Activated CD4-positive, CD25-positive, alpha-beta regulatory T cell treated with anti-CD3 and anti-CD28 coated beads, Interleukin-2, amount 50 U/mL, for 24 hours (primary cell): ENCODE measurements around the gene MTA1.

Experiments
- ATAC-seq, 2 donors: fragments of 150-1000 bp; cut with Tn5 transposase; one replicate each; pipeline ENCODE4 v1.10.0; 2021; ENCODE audit warnings: mild to moderate bottlenecking in 1 of 2, moderate library complexity in 1 of 2

MTA1 gene

DNA sequence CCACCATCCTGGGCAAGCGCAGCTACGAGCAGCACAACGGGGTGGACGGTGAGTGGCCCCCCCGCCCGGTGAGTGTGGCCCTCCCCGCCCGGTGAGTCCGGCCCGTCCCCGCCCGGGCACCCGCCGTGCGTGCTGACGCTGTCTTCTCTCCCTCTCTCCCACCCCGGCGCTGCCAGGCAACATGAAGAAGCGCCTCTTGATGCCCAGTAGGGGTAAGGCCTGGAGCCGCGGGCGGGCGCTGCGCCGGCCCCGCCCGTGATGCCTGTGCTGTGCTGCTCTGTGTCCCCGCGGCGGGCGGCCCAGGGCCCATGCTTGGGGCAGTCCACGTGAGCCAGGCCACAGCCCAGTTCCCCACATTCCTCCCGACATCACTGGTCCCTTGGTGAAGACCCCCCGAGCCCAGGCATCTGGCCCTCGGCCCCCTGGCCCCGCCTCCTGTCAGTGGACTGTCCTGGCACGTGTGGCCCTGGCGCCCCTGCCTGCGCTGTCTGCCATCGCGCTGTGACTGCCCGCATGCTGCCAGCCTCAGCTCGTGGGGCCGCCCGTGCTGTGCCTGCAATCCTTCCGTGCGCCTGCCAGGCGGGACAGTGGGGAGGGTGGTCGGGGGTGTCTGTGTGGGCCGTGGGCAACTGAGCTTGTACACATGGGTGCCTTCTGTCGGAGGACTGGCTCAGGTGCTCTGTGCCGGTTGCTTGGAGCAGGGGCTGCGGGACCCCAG, 47.1 kb downstream of the MTA1 start:
- no peak for ATAC-seq

DNA sequence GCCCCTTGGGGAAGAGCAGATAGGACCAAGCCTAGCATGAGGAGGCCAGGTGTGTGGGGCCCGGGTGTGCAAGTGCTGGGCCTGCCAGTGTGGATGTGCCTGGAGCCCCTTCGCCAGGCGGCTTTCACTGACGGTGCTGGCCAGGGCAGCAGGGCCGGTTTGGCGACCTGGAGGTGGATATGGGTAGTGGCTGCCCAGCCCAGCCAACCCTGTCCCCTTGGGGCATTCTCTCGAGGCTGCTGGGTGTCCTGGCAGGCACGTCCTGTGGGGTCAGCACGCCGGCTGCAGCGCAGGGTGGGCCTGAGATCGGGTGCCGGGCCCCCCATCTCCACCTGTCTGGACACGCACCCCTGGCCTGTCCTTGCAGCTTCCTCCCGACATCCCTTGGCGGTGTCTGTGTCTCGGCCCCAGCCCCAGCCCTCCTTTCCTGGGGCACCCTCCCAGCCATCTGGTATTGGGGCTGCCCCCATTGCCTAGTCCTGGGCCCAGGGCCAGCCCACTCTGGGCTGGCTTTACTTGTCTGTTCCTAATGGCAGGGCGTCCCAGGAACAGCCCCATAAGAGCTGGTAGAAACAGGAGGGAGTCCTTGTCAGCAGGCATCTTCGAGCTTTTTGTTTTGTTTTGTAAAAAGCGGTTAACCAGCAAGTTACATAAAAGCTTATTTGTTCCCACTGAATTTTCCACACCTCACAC, 47.8 kb downstream of the MTA1 start:
- no peak for ATAC-seq

DNA sequence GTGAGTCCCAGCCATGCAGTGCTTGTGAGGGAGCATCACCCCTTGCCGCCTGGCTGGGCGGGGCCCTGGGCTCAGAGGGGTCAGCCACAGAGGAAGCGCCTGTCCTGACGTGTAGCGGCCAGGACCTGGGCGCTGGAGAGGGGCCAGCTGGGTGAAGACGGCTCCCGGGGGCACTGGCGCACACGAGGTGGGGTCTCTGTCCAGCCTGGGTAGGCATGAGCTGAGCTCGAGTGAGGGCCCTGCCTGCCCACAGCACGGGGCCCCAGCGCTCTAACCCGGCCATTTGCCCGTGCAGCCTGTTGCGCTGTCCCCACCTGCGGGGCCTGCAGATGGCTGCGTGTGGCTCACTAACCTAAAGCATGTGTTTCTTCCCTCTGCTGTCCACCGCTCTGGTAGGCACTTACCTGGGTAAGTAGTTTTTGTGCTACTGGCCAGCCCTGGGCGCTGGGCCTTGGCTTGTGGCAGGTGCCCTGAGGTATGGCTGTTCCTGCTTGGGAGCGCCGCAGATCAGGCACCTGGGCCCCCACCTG, 48.4 kb downstream of the MTA1 start:
- no peak for ATAC-seq

DNA sequence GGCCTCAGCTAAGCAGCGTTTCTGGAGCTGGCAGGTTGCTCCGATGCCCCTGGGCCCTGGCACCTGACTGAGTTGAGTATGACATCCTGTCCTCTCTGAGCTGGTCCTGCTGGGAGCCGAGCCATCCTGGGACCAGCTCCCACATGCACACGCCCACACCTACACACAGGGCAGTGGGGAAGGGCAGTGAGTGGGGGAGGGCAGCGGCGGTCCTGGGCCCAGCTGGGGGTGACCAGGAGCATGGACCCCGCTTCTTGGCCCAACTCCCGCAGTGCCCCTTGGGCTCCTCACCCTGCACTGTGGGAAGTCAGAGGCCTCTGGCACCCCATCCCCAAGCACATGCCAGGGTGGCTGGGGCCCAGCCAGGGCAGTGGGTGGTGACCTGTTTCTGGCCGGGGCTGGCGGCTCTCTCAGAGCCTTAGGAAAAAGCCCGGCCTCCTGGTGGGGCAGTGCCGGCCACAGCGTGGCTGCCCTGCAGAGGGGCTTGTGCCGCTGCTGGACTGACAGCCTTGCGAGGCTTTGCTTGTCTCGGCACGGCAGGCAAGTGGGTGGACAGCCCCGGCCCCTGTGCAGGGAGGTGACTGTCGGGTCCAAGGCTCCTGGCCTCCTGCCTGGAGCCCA, 49.1 kb downstream of the MTA1 start:
- no peak for ATAC-seq

DNA sequence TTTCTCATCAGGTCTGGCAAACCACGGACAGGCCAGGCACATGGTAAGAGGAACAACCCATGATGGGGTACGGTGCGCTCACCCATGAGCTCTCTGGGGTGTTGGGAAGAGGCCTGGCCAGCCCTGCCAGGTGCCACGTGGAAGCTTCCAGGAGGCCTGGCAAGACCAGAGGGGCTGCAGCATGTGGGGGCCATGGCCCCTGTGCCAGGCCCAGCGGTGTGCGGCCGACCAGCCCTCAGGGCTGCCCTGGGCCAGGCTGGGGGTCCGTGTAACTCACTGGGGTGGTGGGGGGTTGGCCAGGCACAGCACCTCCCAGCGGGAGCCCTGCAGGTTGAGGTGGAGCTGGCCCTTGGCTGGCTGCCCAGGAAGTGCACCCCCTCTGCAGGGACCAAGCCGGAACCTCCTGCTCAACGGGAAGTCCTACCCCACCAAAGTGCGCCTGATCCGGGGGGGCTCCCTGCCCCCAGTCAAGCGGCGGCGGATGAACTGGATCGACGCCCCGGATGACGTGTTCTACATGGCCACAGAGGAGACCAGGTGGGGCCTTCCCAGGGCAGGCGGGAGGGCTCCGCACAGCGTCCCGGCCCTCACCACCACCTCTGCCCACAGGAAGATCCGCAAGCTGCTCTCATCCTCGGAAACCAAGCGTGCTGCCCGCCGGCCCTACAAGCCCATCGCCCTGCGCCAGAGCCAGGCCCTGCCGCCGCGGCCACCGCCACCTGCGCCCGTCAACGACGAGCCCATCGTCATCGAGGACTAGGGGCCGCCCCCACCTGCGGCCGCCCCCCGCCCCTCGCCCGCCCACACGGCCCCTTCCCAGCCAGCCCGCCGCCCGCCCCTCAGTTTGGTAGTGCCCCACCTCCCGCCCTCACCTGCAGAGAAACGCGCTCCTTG, 50.1 kb downstream of the MTA1 start:
- no peak for ATAC-seq

DNA sequence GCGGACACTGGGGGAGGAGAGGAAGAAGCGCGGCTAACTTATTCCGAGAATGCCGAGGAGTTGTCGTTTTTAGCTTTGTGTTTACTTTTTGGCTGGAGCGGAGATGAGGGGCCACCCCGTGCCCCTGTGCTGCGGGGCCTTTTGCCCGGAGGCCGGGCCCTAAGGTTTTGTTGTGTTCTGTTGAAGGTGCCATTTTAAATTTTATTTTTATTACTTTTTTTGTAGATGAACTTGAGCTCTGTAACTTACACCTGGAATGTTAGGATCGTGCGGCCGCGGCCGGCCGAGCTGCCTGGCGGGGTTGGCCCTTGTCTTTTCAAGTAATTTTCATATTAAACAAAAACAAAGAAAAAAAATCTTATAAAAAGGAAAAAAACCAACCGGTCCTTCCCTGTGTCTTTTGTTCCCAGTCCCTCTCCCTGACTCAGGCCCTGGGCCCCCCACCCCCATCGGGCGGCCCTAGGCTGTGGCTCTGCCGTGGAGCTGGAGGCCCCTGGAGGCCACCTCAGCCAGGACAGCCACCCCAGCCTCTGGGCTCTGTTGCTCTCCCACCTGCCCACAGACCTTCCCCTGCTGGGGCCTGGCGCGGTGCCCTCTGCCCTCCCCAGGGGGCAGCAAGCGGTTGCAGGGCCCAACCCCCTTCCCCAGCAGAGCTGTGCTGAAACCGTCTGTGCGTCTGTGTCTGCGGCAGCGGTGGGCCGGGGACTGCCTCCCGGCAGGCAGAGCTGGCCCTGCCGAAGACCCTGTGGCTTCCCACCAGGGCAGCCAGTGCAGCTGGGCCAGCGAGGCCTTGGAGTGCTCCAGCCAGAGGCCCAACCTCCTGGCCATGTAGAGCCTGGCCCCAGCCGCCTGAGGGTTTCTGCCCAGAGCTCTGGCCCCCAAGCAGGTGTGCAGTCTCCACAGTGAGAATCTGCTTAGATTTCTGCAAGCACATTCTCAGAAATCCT, 51.0 kb downstream of the MTA1 start:
- ATAC-seq: no peak

DNA sequence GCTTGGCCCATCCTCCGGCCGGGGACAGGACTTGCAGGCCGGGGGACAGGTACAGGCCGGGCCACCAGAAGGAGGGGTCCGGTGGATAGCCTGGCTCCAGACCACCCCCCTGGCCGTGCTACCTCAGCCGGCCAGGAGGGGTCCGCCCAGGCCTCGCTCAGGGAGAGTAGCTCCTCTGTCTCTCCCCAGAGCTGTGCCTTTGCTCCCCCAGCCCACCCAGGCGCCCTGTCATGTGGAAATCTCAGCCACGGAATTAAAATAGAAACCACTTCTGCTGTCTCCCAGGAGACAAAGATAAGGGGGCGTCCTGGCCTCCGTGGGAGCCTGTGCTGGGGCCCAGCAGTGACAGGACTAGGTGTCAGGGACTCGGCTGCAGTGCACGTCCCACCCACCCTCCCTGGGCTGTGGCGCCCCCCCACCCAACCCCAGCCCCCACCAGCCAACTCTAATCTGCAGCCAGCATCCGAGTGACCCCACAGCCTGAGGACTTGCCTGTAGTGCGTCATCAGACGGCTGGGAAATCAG, 51.7 kb downstream of the MTA1 start:
- no peak for ATAC-seq

DNA sequence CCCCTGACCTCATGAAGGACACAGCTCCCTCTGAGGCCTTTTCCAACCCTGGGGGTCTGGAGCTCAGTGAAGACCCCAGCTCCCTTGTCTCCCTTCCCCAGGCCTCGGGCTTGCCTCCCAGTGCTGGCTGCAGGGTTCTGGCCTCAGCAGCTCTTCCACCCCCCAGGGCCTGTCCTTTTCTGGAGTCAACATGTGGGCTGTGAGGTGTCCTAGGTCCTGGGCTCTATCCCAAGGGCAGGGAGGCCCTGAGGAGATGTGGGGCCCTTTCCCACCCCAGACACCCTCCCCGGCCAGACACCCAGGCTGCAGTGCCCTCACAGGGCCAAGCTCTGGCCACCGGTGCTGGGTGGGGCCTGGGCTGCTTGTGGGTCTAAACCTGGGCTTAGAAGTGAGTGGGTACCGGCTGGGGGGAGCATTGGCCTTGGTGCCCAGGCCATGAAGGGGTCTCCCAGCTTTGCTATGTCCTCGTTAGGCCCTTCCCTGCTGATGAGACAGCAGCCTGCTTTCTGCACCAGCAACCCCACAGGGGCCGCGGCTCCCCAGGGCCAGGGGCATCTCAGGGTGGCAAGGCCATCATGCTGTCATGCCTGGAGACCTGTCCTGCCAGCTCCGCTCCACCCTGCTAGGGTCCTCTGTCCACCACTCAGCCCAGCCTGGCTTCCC, 52.3 kb downstream of the MTA1 start:
- no peak for ATAC-seq

DNA sequence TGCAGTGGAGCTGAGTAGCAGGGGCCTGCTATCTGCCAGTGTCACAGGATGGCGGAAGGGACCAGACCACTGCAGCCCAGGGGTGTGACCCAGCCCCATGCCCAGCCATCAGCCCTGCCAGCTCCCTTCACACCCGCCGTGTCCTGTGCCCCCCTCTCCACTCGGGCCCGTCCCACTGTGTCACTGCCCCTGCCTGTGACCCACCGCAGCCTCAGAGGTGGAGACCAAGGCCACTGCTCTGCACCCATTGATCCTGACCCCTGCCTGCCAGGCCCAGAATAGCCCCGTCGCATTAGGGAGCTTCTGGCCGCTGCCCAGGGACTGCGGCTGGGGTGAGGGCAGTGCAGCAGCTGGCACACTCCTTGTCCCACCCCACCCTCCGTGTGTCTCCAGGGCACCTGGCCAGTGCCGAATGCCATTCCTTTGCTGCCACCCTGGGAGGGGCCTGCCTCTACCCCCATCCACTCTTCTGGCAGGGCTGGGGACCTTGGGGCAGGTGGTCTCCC, 52.9 kb downstream of the MTA1 start:
- ATAC-seq: no peak

DNA sequence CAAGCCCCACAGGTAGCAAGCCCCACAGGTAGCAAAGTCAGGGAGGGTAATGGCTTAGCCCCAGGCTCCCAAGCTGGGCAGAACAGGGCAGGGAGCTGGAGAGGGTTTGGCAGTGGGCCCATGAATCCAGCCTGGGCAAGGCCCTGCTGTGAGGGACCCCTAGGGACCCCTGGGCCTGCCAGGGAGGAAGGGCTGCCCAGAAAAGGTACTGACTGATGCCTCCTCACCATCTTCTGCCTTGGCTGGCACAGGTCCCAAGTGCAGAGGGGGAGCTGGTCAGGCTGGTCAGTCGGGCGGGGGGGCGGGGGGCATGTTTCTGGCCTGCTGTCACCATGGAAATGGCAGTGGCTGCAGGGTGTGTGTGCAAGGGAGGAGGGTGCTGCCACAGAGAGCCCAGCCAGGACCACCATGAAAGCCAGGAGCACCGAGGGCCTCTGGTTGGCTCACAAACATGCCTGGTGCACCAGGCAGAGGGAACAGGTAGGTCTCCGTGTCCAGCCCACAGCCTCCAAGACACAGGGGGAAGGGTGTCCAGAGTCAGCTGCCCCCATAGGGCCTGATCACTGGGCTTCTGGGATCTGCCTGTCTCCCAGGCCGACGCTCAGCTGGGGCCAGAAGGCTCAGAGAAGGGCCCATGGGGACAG, 53.5 kb downstream of the MTA1 start:
- ATAC-seq: no peak

DNA sequence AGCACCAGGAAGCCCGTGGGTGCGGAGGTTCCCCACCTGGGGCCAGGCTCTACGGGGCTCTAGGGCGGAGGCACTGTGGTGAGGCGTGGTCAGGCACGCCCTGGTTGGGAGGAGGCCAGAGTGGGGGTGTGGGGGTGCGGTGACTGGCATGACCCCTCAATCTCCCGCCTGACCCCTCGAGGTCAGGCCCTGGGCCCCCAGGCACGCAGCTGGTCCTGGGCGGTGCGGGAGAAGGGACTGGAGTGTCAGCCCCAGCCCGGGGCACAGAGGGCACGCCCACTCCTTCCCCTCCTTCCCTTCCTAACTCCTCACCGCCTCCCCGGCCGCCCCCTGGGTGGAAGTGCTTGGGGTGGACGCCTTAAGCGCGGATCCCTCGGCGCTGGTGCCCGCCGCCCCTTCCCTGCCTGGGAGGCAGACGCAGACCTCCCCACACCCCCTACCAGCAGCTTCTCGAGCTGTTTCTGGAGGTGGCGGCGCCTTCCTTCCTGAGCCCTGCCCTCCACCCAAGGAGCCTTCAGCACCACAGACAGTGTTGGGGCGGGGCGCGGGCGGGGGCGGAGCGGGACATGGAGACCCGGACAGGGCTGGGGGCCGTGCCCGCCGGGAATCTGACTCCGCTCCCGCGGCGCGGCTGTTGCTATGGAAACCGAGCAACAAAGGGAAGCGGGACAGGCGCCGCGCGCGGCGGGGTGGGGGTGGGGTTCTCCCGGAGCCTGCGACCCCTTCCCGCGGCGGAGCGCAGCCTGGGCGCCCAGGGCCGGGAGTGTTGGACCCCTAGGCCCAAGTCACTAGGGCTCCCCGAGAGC, 54.3 kb downstream of the MTA1 start:
- peak; percentile 61 to 62 for ATAC-seq

DNA sequence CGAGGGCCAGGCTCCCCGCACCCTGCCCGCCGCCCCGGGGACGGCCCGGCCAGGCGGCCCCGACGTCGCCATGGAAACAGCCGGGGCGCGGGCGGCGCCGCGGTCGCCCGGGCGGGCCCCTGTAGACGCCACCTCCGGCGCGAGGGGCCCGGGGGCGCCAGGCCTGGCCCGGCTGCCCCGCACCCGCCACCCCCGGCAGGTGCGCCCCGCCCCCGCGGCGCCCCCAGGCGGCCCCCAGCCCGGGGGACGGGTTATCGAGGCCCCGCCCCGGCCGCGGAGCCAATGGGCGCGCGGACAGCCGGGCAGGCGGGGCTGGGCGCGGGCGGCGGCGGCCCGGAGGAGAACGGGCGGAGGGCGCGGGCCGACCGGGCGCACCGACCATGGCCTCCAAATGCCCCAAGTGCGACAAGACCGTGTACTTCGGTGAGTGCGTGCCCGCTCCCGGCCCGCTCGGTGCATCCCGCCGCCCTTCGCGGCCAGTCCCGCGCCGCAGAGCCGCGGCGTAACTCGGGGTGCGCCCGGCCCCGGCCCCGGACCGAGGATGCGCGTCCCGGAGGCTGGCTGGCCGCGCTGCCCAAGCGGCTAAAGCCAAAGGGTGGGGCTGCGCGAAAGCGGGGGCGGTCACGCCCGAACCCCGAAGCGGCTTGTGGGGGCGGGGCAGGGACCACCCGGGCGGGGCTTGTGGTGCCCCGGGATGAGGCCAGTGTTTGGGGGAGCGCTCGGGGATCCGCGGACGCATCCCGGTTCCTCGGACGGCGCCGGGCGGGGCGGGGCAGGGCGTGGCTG, 55.0 kb downstream of the MTA1 start, which contains the start of gene CRIP2:
Gene CRIP2 (plus strand): TSS at position 339 of the 786 bp plus-strand sequence. CDS start 42 bp downstream, at position 381.
- ATAC-seq: peak; percentile 38 to 60

DNA sequence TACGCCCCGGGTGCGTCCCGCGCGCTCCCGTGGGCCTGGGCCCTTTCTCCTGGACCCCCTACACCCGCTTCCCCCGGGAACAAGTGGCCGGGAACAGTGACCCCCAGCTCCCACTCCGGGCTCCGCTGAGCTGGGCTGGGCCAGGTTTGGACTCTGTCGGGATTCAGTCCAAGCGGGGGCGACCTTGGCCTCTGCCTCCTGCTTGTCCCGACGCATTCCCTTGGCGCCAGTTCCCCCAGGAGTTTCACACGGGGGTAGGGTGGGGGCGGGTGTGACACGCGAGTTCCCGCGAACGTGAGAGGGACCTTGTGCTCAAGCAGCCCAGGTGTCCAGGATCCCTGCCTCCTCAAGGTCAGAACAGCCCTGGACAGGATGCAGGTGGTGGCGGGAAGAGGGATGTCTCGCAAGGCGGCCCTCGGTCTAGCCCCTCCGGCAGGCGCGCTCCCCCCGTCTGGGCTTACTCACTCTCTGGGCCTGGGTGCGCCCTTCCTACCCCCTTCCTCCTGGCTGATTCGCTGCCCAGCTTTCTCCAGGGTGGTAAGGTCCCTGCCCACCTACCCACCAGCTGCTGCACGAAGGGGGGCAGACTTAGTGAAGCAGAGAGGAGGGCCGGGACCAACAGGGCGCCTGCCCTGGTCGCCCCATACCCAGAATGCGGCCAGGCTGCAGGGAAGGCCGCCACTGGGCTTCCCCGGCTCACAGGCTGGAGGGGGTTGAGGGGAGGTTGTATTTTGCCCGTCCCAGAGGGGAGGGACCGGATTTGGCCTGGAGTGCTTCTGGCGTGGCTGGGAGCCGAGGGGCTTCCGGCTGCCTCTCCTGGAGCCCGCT, 55.9 kb downstream of the MTA1 start:
- no peak for ATAC-seq

DNA sequence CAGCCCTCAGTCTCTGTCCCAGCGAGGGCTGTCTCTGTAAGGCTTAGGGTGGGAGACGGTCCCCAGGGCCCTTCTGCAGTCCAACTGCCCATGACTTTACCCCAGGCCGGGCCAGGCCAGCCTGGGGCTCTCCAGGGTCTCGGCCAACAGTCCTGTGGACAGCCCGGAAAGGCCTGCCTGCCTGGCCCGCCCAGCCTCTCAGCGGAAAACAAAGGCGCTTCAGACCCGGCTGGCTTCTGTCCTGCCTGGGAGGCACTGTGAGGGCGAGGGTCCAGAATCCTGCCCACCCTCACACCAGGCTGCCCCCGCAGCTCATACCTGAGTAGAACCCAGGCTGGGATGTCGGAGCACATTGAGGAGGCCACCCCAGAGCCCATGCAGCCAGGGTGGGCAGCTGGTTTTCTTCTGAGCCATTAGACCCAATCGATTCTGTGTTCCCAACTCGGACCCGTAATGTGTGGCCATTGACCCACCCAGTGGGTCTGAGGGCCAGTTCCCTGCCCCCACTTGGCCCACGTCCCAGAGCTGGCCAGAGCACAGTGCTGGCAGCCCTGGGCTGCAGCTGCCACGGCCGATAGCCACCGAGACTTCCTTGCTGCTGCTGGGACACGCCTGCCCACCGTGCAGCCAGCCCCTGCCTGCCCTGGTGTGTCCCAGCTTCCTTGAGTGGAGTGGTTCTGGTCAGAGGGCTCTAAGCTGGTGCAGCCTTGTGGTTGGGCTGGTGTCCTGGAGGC, 56.6 kb downstream of the MTA1 start:
- no peak for ATAC-seq

DNA sequence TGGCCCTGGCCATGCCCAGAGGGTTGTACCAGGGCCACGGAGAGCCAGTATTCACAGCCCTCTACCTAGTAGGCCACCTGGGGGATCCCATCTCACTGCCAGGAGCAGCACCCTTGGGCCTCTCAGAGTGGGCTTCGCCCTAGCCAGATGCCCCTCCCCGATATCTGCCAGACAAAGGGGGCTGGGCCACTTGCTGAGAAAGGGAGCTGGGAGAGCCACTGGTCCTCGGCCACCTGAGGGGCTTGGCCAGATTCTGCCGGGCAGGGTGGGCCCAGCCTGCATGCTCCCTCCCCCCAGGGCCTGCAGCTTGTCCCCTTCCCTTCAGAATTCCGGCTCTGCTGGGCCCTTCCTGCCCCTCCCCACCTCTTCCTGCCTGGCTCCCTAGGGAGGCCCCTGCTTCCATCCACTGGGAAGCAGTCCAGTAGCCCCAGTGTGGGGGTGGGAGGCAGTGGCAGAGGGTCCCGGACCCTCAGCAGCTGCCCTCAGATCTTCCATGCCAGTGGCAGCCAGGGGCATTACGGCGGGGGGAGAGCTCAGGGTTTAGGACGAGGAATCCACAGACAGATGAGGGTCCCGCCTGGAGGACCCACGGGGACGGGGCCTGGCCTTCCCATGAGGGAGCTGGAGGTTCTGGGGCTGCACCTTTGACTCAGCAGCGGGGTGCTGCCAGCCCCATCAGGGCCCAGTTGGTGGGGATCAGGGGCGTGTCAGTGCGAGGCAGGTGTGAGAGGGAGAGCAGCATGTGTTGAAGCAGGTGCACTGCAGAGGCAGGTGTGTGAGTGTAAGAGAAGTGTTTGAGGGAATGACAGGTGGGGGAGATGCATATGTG, 57.4 kb downstream of the MTA1 start:
- no peak for ATAC-seq
